NCI-H146 (cell line): ENCODE data around the gene TCF4.

Experiments
- DNase-seq: peaks from one replicate; lab custom pipeline; 2025; lab: John Stamatoyannopoulos, UW

Gene TCF4

DNA sequence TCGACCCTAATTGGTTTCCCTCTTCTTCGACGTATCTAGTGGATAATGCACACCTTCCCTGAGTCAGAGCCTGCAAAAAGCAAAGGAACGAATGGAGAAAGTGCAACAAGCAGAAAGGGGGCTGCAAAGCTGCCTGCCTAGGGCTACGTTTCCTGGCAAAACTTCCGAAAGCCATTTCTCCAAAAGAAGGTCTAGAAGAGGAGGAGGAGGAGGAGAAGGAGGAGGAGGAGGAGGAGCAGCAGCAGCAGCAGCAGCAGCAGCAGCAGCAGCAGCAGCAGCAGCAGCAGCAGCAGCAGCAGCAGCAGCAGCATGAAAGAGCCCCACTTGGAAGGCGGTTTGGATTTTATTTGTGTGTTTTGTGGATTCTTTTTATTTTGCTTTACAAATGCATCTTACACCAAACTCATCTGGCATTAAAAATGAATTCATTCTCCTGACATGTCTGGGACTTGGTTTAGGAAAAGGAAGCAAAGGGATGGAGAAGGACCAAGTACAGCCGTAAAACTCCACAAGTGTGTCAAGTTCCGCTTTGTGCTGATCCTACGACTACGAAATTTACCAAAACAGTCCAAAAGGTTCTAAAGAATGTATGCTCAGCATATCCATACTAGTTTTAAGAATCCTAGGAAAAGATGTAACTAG lies 2.0 kb downstream of the TCF4 start:
- peak; percentile 62 for DNase-seq

DNA sequence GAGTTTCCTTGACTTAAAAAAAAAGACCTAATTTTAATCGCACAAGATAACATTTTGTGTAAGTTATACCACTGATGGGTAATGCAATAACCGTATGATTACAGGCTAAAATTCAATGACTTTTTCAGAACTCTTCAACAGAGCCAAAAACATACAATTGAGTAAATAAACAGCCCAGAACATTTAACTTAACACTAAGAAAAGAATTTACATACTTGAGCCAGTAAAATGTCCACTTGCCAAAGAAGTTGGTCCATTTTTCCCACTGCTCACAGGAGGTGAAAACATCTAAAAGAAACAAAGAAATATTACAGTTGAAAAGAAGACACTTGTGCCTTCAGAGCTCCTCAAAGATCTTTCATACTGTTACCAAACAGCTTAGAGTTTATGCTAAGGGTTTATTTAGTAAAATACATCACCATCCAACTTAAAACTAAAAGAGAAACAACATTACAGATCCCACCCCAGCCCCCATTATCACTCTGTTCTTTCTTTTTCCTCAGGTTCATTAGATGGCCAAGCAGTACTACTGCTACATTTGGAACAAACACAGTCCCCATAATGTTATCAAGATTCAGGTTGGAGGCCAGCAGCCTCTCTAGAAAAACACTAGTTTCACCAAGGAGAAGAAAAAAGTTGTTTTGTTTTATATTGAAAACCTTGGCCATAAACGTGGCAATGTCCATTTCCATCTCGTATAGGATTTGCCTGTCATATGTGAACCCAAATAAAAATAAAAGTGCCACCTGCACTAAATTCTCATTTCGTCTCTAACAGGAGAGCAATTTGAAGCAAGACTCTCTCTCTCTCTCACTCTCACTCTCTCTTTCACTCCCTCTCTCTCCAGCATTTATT lies 2.7 kb downstream of the TCF4 start:
- DNase-seq = no peak

DNA sequence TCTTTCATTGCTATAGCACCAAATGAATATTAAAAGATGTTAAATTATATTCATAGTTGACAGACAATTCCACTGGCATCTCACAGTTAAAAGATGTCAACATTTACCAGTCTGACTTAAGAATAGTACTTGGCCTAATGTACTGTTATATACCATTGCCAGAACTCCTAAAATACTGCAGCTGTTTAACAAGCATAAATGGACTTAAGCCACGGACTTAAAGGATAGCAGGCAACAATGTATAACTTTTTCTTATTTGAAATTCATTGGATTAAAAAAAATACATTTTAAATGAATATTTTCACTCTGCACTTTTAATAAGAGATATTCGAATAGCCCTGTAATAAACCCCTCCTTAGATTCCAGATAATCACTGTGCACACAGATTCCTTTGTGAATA lies 3.8 kb downstream of the TCF4 start:
- DNase-seq = no peak

DNA sequence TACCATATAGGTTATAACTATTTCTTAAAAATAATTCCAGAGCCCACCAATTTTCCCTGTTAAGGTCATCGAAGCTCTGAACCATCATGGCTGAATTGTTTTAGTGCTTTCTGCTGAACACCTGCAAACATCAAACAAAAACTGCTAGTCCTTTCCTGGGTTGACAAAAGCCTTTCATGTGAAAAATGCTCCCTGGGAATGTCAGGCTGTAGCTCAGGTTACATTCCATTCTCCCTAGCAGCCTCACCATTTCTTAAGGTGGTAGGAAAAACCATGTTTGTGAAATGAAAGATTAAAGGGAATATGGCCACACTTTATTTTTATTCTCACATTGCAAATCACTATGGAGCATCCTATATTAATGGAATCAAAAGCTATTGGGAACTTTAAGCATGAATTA lies 5.7 kb downstream of the TCF4 start:
- DNase-seq = peak; percentile 92

DNA sequence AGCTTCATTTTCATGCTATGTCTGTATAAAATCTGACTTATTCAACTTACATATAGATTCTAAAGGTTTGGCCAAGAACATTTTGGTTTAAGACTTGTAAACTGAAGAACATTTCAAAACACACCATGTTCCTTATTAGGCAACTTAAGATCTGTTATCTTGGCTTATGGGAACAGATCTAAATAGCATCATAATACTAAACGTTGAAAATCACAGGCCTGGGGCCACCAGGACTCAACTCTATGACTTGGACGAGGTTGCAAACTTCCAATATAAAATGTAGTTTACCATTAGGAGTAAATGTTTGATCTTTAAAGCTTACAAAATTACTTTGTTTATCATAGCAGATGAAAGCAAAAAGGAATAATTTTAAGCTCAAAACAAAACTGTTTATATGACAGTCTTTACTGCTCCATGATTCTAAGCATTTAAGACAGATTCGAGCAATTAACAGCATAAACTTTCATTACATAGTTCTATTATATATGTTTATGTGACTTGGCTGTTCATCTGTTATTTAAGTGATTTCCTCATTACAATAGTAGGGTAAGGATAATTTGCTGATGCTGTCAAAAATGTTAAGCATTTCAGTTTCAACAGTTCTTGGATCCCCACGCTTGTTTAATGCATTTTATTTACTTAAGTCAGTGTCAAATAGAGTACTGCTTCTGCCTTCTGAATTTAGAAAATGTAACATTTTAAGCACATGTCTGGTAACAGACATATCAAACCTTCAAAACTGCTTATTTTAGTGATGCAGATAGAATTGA lies 8.3 kb downstream of the TCF4 start:
- no peak for DNase-seq

DNA sequence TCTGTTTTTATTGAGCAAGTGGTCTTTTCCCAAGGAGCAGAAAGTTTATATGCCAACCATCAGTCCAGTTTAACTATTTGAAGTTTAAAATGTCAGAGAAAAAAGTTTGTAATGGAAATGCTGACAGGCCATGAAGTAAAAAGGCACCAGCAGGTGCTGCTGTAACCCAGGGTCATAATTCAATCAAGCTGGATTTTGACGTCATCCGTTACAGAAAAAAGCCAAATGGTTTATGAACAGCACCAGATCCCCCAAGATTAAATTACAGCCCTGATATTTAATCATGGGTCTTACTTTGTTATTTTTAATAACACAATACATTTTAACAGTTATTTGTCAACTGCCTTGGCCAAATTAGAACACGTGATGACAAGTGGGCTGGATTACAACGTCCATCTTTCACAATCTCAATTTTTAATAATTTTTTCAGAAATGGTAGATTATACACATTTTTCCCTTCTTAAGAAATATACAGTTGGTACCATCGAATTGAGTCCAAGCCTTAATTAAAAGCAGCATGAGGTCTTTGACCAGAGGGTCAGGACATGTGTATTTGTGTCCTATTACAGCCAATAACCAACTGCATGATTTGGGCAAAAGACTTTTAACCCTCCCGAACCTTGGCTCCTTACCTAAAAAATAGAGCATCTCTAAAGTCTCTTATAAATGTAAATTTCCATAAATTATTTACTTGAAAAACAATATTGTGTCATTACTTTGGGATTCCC lies 10.0 kb downstream of the TCF4 start:
- DNase-seq = peak; percentile 84

DNA sequence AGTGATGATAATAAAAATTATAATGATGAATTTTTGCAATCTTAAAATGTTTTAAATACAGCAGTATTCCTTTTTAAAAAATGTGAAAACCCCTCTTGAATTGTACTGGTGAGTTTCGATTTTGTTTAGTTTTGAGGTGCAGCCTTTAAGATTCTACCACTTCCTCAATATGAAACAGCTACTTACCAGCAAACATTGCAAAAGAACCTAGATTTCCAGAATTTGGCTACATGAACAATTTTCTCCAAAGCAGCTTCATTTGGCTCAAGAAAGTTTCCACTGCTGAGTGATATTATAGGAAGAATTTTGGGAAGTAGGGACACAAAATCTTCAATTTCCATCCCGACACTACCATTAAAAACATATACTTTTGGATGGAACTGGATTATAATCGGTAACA lies 12.0 kb downstream of the TCF4 start:
- DNase-seq = no peak

DNA sequence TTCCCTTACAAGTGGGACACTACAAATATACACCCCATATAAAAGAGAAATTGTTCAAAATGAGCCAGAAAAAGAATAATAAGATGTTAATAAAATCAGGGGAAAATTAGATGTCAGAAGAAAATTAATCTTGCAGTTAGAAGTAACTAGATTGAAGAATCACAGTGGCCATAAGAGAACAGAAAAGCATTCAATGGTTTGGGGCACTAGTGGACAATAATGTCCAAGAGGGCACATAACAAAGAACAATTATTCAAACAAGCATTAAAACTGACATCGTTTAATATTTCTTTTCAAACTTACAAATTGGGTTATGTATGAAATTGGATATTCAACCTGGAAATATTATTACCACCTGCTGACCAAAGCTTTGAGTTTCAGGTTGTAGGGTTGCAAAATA lies 12.9 kb downstream of the TCF4 start:
- DNase-seq = no peak

DNA sequence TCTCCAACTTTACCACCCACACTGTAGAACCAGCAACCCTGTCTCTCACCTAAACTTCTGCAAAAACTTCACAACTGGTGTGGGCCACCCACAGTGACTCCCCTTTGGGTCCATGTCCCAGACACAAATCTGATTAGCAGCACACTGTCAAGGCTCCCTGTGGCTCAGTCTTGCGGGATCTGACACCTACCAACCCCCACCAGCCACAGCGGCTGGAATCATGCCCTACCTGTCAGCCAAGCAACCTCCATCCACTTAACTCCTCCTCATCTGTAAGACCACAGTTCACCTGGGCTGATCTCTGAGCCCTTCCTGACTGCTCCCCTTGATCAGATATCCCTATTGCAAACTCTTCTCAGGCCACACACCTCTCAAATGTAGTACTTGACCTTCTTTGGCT lies 14.6 kb downstream of the TCF4 start:
- DNase-seq = no peak

DNA sequence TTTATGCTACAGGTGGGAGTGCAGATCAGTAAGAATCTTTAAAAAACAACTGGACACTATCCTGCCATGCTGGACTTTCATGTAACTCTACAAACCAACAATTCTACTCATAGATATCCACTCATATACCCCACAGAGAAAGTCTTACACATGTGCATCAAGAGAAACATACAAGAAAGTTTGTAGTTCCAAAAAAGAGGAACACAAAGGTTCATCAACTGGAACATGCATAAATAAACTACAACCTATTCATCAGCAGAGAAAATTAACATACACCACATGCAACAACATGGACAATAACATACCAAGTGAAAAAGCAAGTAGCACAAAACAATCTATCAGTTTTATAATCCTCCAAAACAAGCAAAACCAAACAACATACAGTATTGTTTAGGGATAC lies 17.0 kb downstream of the TCF4 start:
- DNase-seq = no peak

DNA sequence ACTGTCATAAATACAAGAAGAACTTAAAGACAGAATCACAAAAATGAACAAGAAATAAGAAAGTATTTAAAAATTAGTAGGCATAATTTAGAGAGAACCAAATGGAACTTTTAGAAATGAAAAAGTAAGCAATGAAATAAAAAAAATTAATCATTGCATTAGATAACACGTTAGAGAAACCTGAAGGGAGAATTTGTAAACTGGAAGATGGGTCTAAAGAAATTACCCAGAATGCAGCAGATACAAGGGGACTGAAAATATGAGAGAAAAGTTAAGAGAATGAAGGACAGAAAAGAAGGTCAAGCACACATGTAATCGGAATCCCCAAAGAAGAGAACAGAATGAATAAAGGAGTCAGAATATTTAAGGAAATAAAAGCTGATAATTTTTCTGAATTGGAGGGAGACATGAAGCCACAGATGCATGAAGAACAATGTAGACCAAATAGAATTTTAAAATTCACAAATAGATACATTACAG lies 21.5 kb downstream of the TCF4 start:
- DNase-seq = no peak

DNA sequence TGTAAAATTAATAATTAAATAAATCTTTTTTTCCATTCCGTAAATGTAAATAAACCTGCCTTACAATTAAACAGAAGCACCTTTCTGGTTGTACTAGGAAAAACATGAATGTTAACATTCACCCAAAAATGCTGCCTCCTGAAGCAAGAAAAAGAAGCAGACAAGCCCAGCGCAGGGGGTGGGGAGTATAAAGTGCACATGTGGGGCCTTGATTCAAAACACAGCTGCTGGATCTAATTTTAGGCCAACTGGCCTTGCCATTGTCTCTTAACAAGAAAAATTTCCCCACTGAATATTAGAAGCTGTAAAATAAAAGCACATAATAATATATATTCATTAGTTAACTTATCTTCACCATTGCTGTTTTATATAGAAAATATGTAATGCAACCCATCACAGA lies 28.3 kb downstream of the TCF4 start:
- no peak for DNase-seq

DNA sequence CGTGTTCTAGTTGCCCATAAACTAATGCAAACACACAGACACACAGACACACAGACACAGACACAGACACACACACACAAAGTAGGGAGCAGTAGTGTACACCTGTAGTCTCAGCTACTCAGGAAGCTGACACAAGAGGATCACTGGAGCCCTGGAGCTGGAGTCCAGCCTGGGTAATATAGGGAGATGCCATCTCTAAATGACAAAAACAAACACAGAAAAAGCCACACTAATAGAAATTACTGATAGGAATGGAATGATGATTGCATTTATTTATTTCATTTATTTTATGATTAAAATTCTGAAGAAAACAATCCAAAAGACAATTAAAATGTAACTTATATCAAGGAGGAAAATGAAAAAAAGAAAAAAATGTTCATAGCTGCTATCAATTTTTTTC lies 30.8 kb downstream of the TCF4 start:
- DNase-seq = no peak

DNA sequence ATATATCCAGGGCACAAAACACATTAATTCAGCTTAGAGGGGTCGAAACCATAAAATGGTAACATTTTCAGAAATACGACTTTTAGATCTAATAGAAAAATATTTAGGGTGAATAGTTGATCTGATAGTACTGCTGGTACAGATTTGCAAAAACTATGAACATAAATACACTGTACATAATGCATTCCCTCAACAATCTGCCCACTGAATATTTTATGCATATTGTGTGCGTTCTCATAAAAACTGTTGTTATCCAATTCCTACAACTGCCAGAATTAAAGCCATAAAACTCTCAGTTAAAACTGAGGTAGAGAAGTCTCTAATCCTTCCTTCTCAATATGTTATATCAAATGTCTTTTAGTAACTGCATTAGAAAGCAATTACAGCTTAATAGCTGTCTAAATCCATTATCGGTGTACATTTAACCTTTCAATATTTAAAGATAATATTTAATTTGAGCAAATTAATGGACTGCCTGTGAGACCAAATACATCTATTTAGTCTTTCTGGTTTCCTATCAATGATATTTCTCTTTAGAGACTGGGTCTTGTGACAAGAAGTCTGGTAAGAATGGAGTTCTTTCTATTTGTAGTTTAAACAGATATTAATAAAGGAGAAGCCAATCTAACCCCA lies 32.5 kb downstream of the TCF4 start:
- peak; percentile 38 for DNase-seq

DNA sequence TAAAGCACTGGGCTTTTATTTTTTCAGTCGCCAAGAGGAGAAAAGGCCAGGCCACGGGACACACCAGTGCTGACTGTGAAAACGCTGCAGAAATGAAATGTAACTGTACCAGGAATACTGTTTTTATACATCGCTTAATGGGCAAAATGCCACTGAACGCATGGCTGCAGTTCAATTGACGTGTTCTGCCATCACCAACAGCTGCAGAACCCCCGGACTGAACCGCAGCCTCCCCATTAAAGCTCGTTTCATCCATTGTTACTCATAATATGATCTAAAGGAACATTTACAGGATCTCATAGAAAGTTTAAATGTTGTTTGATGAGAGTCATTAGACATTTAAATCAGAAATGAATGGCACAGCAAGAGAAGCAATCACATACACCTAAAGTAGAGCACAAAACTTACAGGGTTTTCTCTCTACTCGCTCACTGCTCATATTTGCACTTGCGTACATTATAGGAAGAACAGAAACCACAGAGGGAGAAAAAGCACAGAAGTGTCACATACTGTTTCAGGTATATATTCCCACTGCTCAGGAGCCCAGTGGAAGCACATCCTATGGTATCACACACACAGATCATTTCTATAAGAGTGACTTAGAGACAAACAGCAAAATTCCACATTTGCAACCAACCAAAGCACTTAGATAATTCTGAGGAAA lies 35.3 kb downstream of the TCF4 start:
- peak; percentile 89 for DNase-seq

DNA sequence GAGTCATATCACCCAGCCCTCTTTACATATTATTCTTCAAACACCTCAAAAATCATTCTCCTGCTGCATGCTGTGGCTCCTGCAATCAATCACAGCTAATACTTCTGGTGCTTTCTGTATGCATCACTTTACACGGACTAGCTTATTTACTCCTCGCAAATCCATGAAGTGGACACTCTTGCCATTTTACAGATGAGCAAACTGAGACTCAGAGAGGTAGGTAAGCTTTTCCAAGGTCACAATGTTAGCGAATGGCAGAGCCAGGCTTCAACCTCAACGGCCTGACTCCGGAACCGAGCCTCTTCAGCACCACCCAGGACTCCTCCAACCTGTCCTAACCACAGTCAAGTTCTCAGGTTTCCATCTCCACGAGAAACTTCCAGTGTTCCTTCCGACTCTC lies 36.8 kb downstream of the TCF4 start:
- no peak for DNase-seq

DNA sequence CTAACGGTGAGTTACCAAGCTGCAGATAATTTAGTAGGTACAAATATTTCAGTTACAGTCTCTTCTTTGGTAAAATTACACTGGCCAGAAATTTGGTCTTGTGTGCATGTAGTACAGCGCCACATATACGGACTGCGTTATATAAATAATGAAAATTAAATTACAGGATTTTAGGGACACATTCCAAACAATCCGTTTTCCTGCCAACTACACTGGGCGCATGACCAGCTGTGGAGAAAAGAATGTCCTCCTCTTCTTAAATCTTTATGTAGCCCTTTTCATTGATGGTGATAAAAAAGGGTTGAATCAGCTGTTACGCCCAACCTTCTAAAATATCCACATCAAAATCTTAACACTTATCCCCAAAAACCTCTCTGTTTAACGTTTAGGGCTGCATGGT lies 37.5 kb downstream of the TCF4 start:
- DNase-seq = no peak

DNA sequence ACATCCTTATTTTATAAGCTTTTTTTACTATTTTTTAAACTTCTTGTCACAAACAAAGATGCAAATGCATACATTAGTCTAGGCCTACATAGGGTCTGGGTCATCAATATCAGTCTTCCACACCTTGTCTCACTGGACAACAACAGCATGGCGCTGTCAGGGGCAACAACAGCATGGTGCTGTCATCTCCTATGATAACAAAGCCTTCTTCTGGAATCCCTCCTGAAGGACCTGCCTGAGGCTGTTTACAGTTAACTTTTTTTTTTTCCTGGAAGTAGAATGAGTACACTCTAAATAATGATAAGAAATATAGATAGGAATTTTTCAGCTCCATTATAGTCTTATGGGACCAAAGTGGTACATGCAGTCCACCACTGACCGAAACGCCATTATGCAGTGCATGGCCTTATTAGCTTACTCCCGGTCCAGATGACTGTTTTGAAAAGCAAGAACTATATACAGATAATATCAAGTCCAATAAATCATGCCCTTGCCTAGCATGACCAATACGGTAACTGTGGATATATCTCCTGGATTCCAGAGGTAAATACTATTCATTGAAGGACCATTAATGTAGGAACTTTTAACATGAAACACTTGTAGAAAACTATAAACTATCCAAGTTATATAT lies 38.4 kb downstream of the TCF4 start:
- DNase-seq = peak; percentile 64

DNA sequence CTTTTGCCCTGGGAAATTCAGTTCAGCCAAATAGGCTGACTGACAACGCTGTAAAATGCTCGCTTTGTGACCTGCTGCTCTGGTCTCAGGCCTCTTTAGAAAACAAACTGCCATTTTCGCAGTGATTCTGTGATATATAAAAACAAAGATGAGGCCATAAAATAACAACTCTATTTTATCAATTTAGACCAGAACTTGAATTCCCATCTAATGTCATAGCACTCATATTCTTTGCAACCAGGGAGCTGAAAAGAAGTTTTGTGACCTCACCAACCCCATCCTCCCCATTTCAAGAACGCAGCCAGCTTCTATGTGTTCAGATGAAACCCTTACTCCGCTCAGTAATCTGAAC lies 40.3 kb downstream of the TCF4 start:
- no peak for DNase-seq

DNA sequence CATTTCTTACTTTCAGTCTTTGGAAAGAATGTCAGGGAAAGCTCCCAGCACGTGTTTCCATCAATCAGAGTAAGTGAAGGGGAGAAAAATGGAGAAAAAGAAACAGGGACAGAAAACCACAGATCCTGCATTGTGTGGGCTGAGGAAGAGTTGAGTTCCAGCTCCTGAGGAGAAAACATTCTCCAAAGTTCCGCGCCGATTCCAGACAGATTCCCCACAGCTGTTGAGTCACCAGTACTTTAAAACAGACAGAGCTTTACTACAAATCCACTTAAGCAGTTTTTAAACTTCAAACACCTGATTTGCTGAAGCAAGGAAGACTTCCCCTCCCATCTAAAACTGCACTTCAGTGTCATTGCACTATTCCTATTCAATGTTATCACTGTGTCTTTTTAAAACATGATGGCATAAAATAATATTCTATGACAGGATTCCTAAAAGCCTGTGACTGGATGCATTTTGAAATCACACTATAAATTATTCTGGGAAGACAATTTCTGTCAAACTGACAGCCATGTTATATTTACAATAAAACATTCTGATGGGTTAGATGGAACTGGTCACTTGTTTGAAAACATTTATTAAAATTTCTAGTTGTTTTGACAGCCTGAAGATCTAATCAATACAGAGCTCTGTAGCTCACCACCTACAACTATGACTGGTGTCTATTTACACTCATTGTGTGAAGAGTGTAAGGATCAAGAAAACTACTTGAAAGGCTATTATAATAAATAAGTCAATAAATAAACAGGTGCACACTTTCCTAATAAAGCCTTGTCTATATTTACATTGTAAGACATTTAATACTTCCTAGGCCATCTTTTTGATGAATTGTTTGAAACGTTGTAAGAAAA lies 40.9 kb downstream of the TCF4 start:
- DNase-seq = peak; percentile 55
